ENCODE data around the gene LPP. TPM values are rescaled to one million over a fixed set of nuclear protein-coding genes. Genes with fewer than 3 reads are reported as not detected.

The LPP gene
- polyA plus RNA-seq, 1 donor (not counting 4 experiments of a cell fraction or from before 2014, with no cell fraction given): 16.0 TPM

DNA sequence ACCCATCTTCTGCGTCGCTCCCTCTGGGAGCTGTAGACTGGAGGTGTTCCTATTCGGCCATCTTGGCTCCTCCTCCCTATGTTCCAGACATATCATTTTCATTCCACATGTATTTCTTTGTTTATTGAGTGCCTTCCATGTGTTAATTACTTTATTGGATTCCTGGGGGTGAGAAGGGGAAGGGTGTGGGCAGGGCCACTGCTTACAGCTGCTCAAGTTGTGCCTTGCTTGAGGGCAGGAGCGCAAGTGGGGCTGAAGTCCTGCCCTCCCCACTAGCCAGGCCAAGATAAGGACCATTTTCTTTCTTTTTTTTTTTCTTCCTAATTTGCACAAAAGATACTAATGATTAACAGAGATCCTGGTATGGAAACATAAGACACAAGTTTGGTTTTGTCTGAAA lies 224.8 kb downstream of the LPP start:
- no peaks in the 10 kb centered on the region for H3K27me3 ChIP-seq (ENCODE audit: control insufficient read depth, extremely low read depth, insufficient read depth, low read length)
- no peaks in the 10 kb centered on the region for H3K9me3 ChIP-seq (ENCODE audit: control insufficient read depth, low read depth, low read length)
- H3K9me1 ChIP-seq (ENCODE audit: control insufficient read depth, extremely low read depth, insufficient read depth, low read length): no peaks in the 10 kb centered on the region
- H3K4me2 ChIP-seq (ENCODE audit: control insufficient read depth, extremely low read depth, insufficient read depth, low read depth, low read length): no peak overlapping the region
- no peaks in the 10 kb centered on the region for H3K79me2 ChIP-seq (ENCODE audit: control insufficient read depth, insufficient read depth, low read length)
- no peak for FAIRE-seq
- H3K4me3 ChIP-seq (ENCODE audit: control insufficient read depth in 2 of 3, extremely low read depth in 1 of 3, insufficient read depth in 2 of 3, low read depth in 1 of 3, low read length in 3 of 3): no peak overlapping the region
- no peak for TF ChIP-seq EZH2 (IDR thresholded peaks at IDR 0.05; ENCODE audit: low read length)
- no peak overlapping the region for H3K9ac ChIP-seq (ENCODE audit: control insufficient read depth, extremely low read depth, insufficient read depth, low read length)
- H2AFZ ChIP-seq (ENCODE audit: control insufficient read depth, low read length): no peak overlapping the region
- H4K20me1 ChIP-seq (ENCODE audit: control insufficient read depth, extremely low read depth, insufficient read depth, low read length): no peaks in the 10 kb centered on the region
- dilution Hi-C loops (cut with MboI; ENCODE audit: extremely low pct_ligation_motif_present, low sequenced_read_pairs): no loop called here
- DNase-seq (ENCODE audit: low read depth, low spot score): no peak
- H3K36me3 ChIP-seq (ENCODE audit: control insufficient read depth in 2 of 2, extremely low read depth in 1 of 2, insufficient read depth in 2 of 2, low read length in 2 of 2): no peaks in the 10 kb centered on the region
- H3K27ac ChIP-seq (ENCODE audit: control insufficient read depth, insufficient read depth, low read length): no peak overlapping the region
- H3K4me1 ChIP-seq (ENCODE audit: control insufficient read depth, extremely low read depth, insufficient read depth, low read length): no peaks in the 10 kb centered on the region

DNA sequence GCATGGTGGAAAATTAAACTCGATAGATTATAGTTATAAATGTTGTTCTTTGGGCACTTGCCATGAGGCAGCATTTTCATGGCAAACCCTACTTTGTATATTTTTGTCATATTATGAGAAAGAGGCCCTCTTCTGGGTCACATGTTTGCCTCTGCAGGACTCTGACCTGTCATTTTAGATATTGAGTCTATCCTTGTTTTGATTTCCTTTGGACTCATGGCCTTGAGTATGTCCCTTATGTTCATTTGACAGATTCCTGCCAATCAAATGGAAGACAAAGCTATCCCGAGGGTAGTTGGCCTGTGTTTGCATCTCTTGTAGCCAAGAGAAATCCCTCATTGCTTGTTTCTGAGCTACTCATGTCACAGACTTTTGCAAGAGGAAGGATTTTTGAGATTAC lies 226.3 kb downstream of the LPP start:
- H3K36me3 ChIP-seq (ENCODE audit: control insufficient read depth in 2 of 2, extremely low read depth in 1 of 2, insufficient read depth in 2 of 2, low read length in 2 of 2): no peaks in the 10 kb centered on the region
- TF ChIP-seq, protein P1, sequence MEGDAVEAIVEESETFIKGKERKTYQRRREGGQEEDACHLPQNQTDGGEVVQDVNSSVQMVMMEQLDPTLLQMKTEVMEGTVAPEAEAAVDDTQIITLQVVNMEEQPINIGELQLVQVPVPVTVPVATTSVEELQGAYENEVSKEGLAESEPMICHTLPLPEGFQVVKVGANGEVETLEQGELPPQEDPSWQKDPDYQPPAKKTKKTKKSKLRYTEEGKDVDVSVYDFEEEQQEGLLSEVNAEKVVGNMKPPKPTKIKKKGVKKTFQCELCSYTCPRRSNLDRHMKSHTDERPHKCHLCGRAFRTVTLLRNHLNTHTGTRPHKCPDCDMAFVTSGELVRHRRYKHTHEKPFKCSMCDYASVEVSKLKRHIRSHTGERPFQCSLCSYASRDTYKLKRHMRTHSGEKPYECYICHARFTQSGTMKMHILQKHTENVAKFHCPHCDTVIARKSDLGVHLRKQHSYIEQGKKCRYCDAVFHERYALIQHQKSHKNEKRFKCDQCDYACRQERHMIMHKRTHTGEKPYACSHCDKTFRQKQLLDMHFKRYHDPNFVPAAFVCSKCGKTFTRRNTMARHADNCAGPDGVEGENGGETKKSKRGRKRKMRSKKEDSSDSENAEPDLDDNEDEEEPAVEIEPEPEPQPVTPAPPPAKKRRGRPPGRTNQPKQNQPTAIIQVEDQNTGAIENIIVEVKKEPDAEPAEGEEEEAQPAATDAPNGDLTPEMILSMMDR (optimal IDR thresholded peaks at IDR 0.05 in 1 of 3, IDR thresholded peaks at IDR 0.05 in 1 of 3, conservative IDR thresholded peaks at IDR 0.05 in 1 of 3; ENCODE audit: extremely low read depth in 1 of 3, insufficient read depth in 2 of 3, low read length in 3 of 3): no peak
- no peak for TF ChIP-seq EZH2 (IDR thresholded peaks at IDR 0.05; ENCODE audit: low read length)
- no peaks in the 10 kb centered on the region for H3K79me2 ChIP-seq (ENCODE audit: control insufficient read depth, insufficient read depth, low read length)
- H2AFZ ChIP-seq (ENCODE audit: control insufficient read depth, low read length): no peak overlapping the region
- dilution Hi-C loops (cut with MboI; ENCODE audit: extremely low pct_ligation_motif_present, low sequenced_read_pairs): no loop called here
- DNase-seq (ENCODE audit: low read depth, low spot score) (no peak), FAIRE-seq (no peak)
- H3K27me3 ChIP-seq (ENCODE audit: control insufficient read depth, extremely low read depth, insufficient read depth, low read length): no peaks in the 10 kb centered on the region
- H3K4me3 ChIP-seq (ENCODE audit: control insufficient read depth in 2 of 3, extremely low read depth in 1 of 3, insufficient read depth in 2 of 3, low read depth in 1 of 3, low read length in 3 of 3): no peak overlapping the region
- no peak overlapping the region for H3K9ac ChIP-seq (ENCODE audit: control insufficient read depth, extremely low read depth, insufficient read depth, low read length)
- no peaks in the 10 kb centered on the region for H4K20me1 ChIP-seq (ENCODE audit: control insufficient read depth, extremely low read depth, insufficient read depth, low read length)
- no peaks in the 10 kb centered on the region for H3K9me3 ChIP-seq (ENCODE audit: control insufficient read depth, low read depth, low read length)
- H3K4me2 ChIP-seq (ENCODE audit: control insufficient read depth, extremely low read depth, insufficient read depth, low read depth, low read length): no peak overlapping the region
- H3K4me1 ChIP-seq (ENCODE audit: control insufficient read depth, extremely low read depth, insufficient read depth, low read length): no peaks in the 10 kb centered on the region
- no peak overlapping the region for H3K27ac ChIP-seq (ENCODE audit: control insufficient read depth, insufficient read depth, low read length)
- no peaks in the 10 kb centered on the region for H3K9me1 ChIP-seq (ENCODE audit: control insufficient read depth, extremely low read depth, insufficient read depth, low read length)

DNA sequence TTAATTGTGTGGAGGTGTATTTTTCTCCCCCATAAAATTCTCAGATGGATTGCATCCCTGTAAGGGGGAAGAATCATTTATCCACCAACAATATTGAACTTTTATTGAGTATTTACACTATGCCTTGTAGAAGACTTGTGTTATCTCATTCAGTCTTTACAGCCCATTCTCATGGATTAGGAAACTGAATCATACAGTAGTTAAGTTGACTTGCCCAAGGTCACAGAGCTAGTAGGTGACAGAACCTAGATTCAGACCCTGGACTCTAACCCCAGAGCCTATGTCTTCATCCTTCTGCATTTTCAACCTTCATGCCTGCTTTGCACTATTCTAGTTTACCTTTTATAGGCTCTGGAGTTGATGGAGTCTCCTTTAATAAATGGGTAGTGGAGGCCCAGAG lies 226.8 kb downstream of the LPP start:
- H3K27ac ChIP-seq (ENCODE audit: control insufficient read depth, insufficient read depth, low read length): no peak overlapping the region
- no peak overlapping the region for H2AFZ ChIP-seq (ENCODE audit: control insufficient read depth, low read length)
- H3K79me2 ChIP-seq (ENCODE audit: control insufficient read depth, insufficient read depth, low read length): no peaks in the 10 kb centered on the region
- DNase-seq (ENCODE audit: low read depth, low spot score) (no peak), FAIRE-seq (no peak)
- TF ChIP-seq, protein P1 (optimal IDR thresholded peaks at IDR 0.05 in 1 of 3, IDR thresholded peaks at IDR 0.05 in 1 of 3, conservative IDR thresholded peaks at IDR 0.05 in 1 of 3; ENCODE audit: extremely low read depth in 1 of 3, insufficient read depth in 2 of 3, low read length in 3 of 3): no peak
- TF ChIP-seq EZH2 (IDR thresholded peaks at IDR 0.05; ENCODE audit: low read length): no peak
- no peaks in the 10 kb centered on the region for H3K36me3 ChIP-seq (ENCODE audit: control insufficient read depth in 2 of 2, extremely low read depth in 1 of 2, insufficient read depth in 2 of 2, low read length in 2 of 2)
- no peaks in the 10 kb centered on the region for H3K27me3 ChIP-seq (ENCODE audit: control insufficient read depth, extremely low read depth, insufficient read depth, low read length)
- no peaks in the 10 kb centered on the region for H3K4me1 ChIP-seq (ENCODE audit: control insufficient read depth, extremely low read depth, insufficient read depth, low read length)
- no peak overlapping the region for H3K9ac ChIP-seq (ENCODE audit: control insufficient read depth, extremely low read depth, insufficient read depth, low read length)
- H4K20me1 ChIP-seq (ENCODE audit: control insufficient read depth, extremely low read depth, insufficient read depth, low read length): no peaks in the 10 kb centered on the region
- no peak overlapping the region for H3K4me2 ChIP-seq (ENCODE audit: control insufficient read depth, extremely low read depth, insufficient read depth, low read depth, low read length)
- H3K4me3 ChIP-seq (ENCODE audit: control insufficient read depth in 2 of 3, extremely low read depth in 1 of 3, insufficient read depth in 2 of 3, low read depth in 1 of 3, low read length in 3 of 3): no peak overlapping the region
- no peaks in the 10 kb centered on the region for H3K9me3 ChIP-seq (ENCODE audit: control insufficient read depth, low read depth, low read length)
- H3K9me1 ChIP-seq (ENCODE audit: control insufficient read depth, extremely low read depth, insufficient read depth, low read length): no peaks in the 10 kb centered on the region
- dilution Hi-C loops (cut with MboI; ENCODE audit: extremely low pct_ligation_motif_present, low sequenced_read_pairs): no loop called here

Data from keratinocyte (primary cell).